Progenitor cell of endocrine pancreas (in vitro differentiated cells): ENCODE results near the gene AKT3. TPM values are rescaled to one million over a fixed set of nuclear protein-coding genes. Genes with fewer than 3 reads are reported as not detected.

Source experiments
- DNase-seq: peaks from one replicate; pipeline ENCODE4 v3.0.0; 2021; ENCODE audit warnings: low spot score; ENCODE audit not compliant: unreplicated experiment
- H3K27ac Mint-ChIP-seq: 2 replicates; pipeline ENCODE4 v1.8.0; 2021; ENCODE audit warnings: mild to moderate bottlenecking, moderate library complexity, mixed read lengths
- H3K27me3 Mint-ChIP-seq: 2 replicates; pipeline ENCODE4 v1.8.0; 2021; ENCODE audit warnings: mixed read lengths
- H3K36me3 Mint-ChIP-seq: 2 replicates; pipeline ENCODE4 v1.8.0; 2022; ENCODE audit warnings: mixed read lengths; ENCODE audit not compliant: insufficient read depth
- H3K4me1 Mint-ChIP-seq: 2 replicates; pipeline ENCODE4 v1.8.0; 2021; ENCODE audit warnings: low read depth, mixed read lengths
- H3K4me3 Mint-ChIP-seq: 2 replicates; pipeline ENCODE4 v1.8.0; 2021; ENCODE audit warnings: low read depth, mild to moderate bottlenecking, moderate library complexity, mixed read lengths
- H3K9me3 Mint-ChIP-seq: 2 replicates; pipeline ENCODE4 v1.8.0; 2021; ENCODE audit warnings: low read depth, mixed read lengths
- total RNA-seq: library from RNA; stranded (reverse); gene quantifications from 2 replicates; pipeline ENCODE4 v1.2.1, GENCODE V29; 2021
- TF ChIP-seq, protein P1 (sequence below): fragments of 200-600 bp; sonication (generic); IDR thresholded peaks from one replicate; pipeline ENCODE4 v1.5.0; 2021; ENCODE audit warnings: antibody characterized with exemption, mild to moderate bottlenecking; ENCODE audit not compliant: unreplicated experiment

The AKT3 gene
- total RNA-seq, 1 donor from 2014 or later, result 45.5 TPM

- Mint-ChIP-seq H3K4me1 (peaks cover 4% of the 10 kb centered on the region), H3K27me3 (no peaks in the 10 kb centered on the region), H3K36me3 (no peaks in the 10 kb centered on the region), H3K27ac (no peak overlapping the region), H3K4me3 (no peak overlapping the region), H3K9me3 (no peaks in the 10 kb centered on the region)
- DNase-seq, result no peak
- TF ChIP-seq, protein P1, sequence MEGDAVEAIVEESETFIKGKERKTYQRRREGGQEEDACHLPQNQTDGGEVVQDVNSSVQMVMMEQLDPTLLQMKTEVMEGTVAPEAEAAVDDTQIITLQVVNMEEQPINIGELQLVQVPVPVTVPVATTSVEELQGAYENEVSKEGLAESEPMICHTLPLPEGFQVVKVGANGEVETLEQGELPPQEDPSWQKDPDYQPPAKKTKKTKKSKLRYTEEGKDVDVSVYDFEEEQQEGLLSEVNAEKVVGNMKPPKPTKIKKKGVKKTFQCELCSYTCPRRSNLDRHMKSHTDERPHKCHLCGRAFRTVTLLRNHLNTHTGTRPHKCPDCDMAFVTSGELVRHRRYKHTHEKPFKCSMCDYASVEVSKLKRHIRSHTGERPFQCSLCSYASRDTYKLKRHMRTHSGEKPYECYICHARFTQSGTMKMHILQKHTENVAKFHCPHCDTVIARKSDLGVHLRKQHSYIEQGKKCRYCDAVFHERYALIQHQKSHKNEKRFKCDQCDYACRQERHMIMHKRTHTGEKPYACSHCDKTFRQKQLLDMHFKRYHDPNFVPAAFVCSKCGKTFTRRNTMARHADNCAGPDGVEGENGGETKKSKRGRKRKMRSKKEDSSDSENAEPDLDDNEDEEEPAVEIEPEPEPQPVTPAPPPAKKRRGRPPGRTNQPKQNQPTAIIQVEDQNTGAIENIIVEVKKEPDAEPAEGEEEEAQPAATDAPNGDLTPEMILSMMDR, result no peak
These were observed 281.2 kb downstream of the AKT3 start for GRCh38 chr1:243568793-243569192.

GRCh38 chr1:243564814-243565213, 285.2 kb downstream of the AKT3 start:
- Mint-ChIP-seq H3K4me1 (peaks cover 3% of the 10 kb centered on the region), H3K4me3 (no peak overlapping the region), H3K36me3 (peaks cover 11% of the 10 kb centered on the region), H3K27ac (no peak overlapping the region), H3K27me3 (no peaks in the 10 kb centered on the region), H3K9me3 (peaks cover 8% of the 10 kb centered on the region)
- TF ChIP-seq, protein P1, result no peak
- DNase-seq, result no peak

GRCh38 chr1:243563732-243564131, 286.3 kb downstream of the AKT3 start:
- Mint-ChIP-seq H3K36me3 (peaks cover 11% of the 10 kb centered on the region), H3K27ac (no peak overlapping the region), H3K9me3 (peaks cover 8% of the 10 kb centered on the region), H3K4me3 (no peak overlapping the region), H3K27me3 (no peaks in the 10 kb centered on the region), H3K4me1 (peaks cover 3% of the 10 kb centered on the region)
- DNase-seq, result no peak
- TF ChIP-seq, protein P1, result no peak

DNA sequence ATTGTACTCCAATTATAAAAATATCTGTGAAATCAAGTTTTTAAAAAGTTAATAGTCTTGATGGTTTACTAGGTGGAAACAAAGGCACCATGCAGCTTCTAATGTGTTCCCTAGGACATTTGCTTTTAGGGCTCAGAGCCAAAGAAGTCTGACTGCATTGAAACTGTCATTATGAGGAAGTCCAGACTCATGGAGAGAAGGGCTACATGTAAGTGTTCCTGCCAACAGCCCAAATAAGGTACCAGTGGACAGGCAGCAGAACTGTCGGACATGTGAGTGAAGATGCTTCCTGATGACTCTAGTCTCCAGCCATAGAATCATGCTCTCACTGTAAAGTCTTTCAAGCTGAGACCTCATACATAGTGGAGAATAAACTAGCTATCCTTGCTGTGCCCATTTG, 287.6 kb downstream of the AKT3 start:
- H3K36me3 Mint-ChIP-seq, result peaks cover 11% of the 10 kb centered on the region
- H3K27ac Mint-ChIP-seq, result no peak overlapping the region
- TF ChIP-seq, protein P1, result no peak
- H3K27me3 Mint-ChIP-seq, result no peaks in the 10 kb centered on the region
- H3K9me3 Mint-ChIP-seq, result peaks cover 8% of the 10 kb centered on the region
- no peak overlapping the region for H3K4me3 Mint-ChIP-seq
- DNase-seq, result no peak
- H3K4me1 Mint-ChIP-seq, result peaks cover 3% of the 10 kb centered on the region

GRCh38 chr1:243561588-243562319, 288.3 kb downstream of the AKT3 start:
- TF ChIP-seq, protein P1, result no peak
- Mint-ChIP-seq H3K36me3 (peaks cover 11% of the 10 kb centered on the region), H3K4me1 (peaks cover 3% of the 10 kb centered on the region), H3K27me3 (no peaks in the 10 kb centered on the region), H3K27ac (no peak overlapping the region), H3K4me3 (no peak overlapping the region), H3K9me3 (peaks cover 8% of the 10 kb centered on the region)
- DNase-seq, result no peak
